Caco-2 (cell line): ENCODE measurements around the gene ZNF407. TPM values are rescaled to one million over a fixed set of nuclear protein-coding genes. Genes with fewer than 3 reads are reported as not detected.

ENCODE experiments used
- BruUV-seq: library from RNA; stranded (reverse); fragments of 400-500 nt; replicated peaks from 2 replicates; lab custom pipeline; 2021; lab: Mats Ljungman, UMichigan
- CTCF ChIA-PET: fragments of 300-600 bp; sonication (Branson Sonifier 250); formaldehyde crosslinking; loops from one replicate; lab custom pipeline; 2022; ENCODE audit warnings: antibody characterized with exemption; lab: Charles Lee
- POLR2A ChIA-PET: fragments of 300-600 bp; sonication (Branson Sonifier 250); formaldehyde crosslinking; loops from one replicate; lab custom pipeline; 2022; ENCODE audit warnings: antibody characterized with exemption; lab: Charles Lee
- DNase-seq, 2 experiments: peaks; one replicate each; pipeline versions ENCODE4 v3.0.0 to v3.0.0-alpha.2; 2020 to 2022
- H3K27me3 ChIP-seq: replicated peaks from 2 replicates; pipeline ENCODE4 v1.6.0; 2011; ENCODE audit warnings: low read length; ENCODE audit not compliant: control insufficient read depth, insufficient read depth
- H3K36me3 ChIP-seq: 2 replicates; pipeline ENCODE4 v1.5.1; 2011; ENCODE audit warnings: low read length; ENCODE audit not compliant: control insufficient read depth, insufficient read depth
- H3K4me1 ChIP-seq: fragments of 250-450 bp; sonication (Bioruptor Pico); 2 replicates; pipeline ENCODE4 v1.5.1; 2020; ENCODE audit warnings: mild to moderate bottlenecking
- H3K4me3 ChIP-seq: 2 replicates; pipeline ENCODE4 v1.5.1; 2011; ENCODE audit warnings: low read depth, mild to moderate bottlenecking, control low read depth, low read length
- H3K9me3 ChIP-seq: fragments of 250-450 bp; sonication (Bioruptor Pico); 2 replicates; pipeline ENCODE4 v1.5.1; 2020; ENCODE audit warnings: mild to moderate bottlenecking, moderate library complexity
- H3K27ac Mint-ChIP-seq: one replicate; pipeline ENCODE4 v1.8.0; 2022; ENCODE audit warnings: mixed read lengths; ENCODE audit not compliant: unreplicated experiment
- H3K27me3 Mint-ChIP-seq: one replicate; pipeline ENCODE4 v1.8.0; 2022; ENCODE audit warnings: mixed read lengths; ENCODE audit not compliant: insufficient read depth, unreplicated experiment
- H3K36me3 Mint-ChIP-seq: one replicate; pipeline ENCODE4 v1.8.0; 2022; ENCODE audit warnings: mild to moderate bottlenecking, mixed read lengths; ENCODE audit not compliant: insufficient read depth, unreplicated experiment
- H3K4me1 Mint-ChIP-seq: one replicate; pipeline ENCODE4 v1.8.0; 2022; ENCODE audit warnings: low read depth, mixed read lengths; ENCODE audit not compliant: unreplicated experiment
- H3K4me3 Mint-ChIP-seq: one replicate; pipeline ENCODE4 v1.8.0; 2022; ENCODE audit warnings: mild to moderate bottlenecking, moderate library complexity, mixed read lengths; ENCODE audit not compliant: unreplicated experiment
- H3K9me3 Mint-ChIP-seq: one replicate; pipeline ENCODE4 v1.8.0; 2022; ENCODE audit warnings: mixed read lengths; ENCODE audit not compliant: unreplicated experiment
- intact Hi-C: fragments of 100-400 bp; cut with micrococcal nuclease; formaldehyde crosslinking; loops from one replicate; pipeline ENCODE4 v1.10.0; 2022; ENCODE audit not compliant: unreplicated experiment
- total RNA-seq: library from RNA; stranded (reverse); gene quantifications from 2 replicates; pipeline ENCODE4 v1.2.3, GENCODE V29; 2022
- TF ChIP-seq, protein P1 (sequence below), 2 experiments: fragments of 200-600 bp in 1 of 2; IDR thresholded peaks; 1 replicate in 1 of 2; 2 replicates in 1 of 2; pipeline versions ENCODE4 v1.5.1 to v1.8.0; 2011 to 2022; ENCODE audit warnings: antibody characterized with exemption in 1 of 2, control low read depth in 1 of 2, inconsistent platforms in 1 of 2, low read depth in 1 of 2, low read length in 1 of 2, mild to moderate bottlenecking in 1 of 2, moderate library complexity in 1 of 2; ENCODE audit not compliant: insufficient read depth in 1 of 2, severe bottlenecking in 1 of 2, unreplicated experiment in 1 of 2

The ZNF407 gene
- total RNA-seq, 1 experiment from 2014 or later: 4.7 TPM

DNA sequence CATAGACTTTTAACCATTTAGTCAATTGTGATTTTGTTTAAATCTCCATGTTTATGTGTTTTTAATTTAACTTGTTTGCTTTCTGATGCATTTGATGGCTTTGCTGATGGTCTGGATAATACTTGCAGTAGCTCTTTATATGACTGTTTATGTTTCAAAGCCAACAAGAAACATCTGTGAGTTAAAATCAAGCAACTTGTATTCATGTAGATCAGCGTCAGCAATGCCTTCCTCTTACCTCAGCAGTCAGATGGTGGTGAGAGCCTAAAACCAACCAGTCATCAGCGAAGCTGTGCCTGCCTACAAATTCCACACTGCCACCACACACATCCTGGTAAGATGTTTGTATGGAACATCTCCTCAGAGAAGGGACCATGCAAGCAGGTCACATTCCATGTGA lies 379.4 kb downstream of the ZNF407 start:
- Mint-ChIP-seq H3K4me3 (no peak overlapping the region), H3K9me3 (no peaks in the 10 kb centered on the region), H3K36me3 (no peaks in the 10 kb centered on the region), H3K27ac (no peak overlapping the region), H3K27me3 (no peaks in the 10 kb centered on the region), H3K4me1 (no peaks in the 10 kb centered on the region)
- POLR2A ChIA-PET: no interaction called here
- Histone ChIP-seq H3K4me1 (no peaks in the 10 kb centered on the region), H3K27me3 (no peaks in the 10 kb centered on the region), H3K9me3 (no peaks in the 10 kb centered on the region), H3K4me3 (no peak overlapping the region), H3K36me3 (no peaks in the 10 kb centered on the region)
- CTCF ChIA-PET: no interaction called here
- no TSS peak for BruUV-seq
- intact Hi-C loops: no loop called here
- no peak for DNase-seq
- TF ChIP-seq, protein P1, sequence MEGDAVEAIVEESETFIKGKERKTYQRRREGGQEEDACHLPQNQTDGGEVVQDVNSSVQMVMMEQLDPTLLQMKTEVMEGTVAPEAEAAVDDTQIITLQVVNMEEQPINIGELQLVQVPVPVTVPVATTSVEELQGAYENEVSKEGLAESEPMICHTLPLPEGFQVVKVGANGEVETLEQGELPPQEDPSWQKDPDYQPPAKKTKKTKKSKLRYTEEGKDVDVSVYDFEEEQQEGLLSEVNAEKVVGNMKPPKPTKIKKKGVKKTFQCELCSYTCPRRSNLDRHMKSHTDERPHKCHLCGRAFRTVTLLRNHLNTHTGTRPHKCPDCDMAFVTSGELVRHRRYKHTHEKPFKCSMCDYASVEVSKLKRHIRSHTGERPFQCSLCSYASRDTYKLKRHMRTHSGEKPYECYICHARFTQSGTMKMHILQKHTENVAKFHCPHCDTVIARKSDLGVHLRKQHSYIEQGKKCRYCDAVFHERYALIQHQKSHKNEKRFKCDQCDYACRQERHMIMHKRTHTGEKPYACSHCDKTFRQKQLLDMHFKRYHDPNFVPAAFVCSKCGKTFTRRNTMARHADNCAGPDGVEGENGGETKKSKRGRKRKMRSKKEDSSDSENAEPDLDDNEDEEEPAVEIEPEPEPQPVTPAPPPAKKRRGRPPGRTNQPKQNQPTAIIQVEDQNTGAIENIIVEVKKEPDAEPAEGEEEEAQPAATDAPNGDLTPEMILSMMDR (IDR thresholded peaks at IDR 0.05; ENCODE audit: insufficient read depth in 1 of 2, low read depth in 1 of 2, low read length in 1 of 2, severe bottlenecking in 1 of 2, unreplicated experiment in 1 of 2): no peak

DNA sequence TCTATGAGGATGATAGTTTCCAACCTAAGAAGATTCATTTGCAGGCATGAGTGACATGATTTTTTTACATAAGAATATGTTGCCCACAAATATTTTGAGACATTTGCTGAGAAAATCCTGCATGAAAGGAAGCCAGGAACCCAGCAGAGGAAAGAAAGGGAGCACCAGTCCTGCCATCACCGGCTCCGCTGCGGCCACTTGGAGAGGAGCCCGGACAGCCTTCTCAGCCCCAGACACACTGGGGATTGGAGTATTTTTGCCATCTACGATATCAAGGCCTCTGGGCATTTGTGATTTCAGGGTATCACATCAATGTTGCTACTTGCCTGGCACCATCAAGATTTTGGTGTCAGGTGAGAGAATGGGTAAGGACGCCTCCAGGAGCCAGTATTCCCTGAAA lies 383.0 kb downstream of the ZNF407 start:
- H3K4me1 Mint-ChIP-seq: no peaks in the 10 kb centered on the region

DNA sequence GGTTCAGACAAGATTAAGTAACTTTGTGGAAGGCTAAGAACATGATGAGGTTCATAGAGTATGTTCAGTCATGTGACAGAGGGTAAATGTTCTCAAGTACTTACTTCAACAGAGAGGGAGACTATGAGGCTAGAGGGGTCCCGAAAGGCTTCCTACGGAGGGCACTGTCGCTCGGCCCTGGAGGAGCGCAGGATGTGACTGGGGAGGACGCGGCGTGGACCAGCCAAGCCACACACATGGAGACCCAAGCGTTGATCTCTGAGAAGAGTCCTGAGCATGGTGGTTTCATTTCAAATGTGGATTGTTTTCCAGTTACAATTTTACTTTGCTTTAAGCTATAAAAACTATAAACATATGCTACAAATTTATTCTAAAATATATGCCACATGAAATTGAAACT lies 383.8 kb downstream of the ZNF407 start:
- Mint-ChIP-seq H3K27me3 (no peaks in the 10 kb centered on the region), H3K4me3 (no peak overlapping the region), H3K36me3 (no peaks in the 10 kb centered on the region), H3K9me3 (no peaks in the 10 kb centered on the region), H3K4me1 (no peaks in the 10 kb centered on the region), H3K27ac (no peak overlapping the region)
- Histone ChIP-seq H3K4me1 (no peaks in the 10 kb centered on the region), H3K27me3 (no peaks in the 10 kb centered on the region), H3K4me3 (no peak overlapping the region), H3K36me3 (no peaks in the 10 kb centered on the region), H3K9me3 (no peaks in the 10 kb centered on the region)
- CTCF ChIA-PET: no interaction called here
- intact Hi-C loops: no loop called here
- TF ChIP-seq, protein P1 (IDR thresholded peaks at IDR 0.05; ENCODE audit: insufficient read depth in 1 of 2, low read depth in 1 of 2, low read length in 1 of 2, severe bottlenecking in 1 of 2, unreplicated experiment in 1 of 2): no peak
- no TSS peak for BruUV-seq
- POLR2A ChIA-PET: no interaction called here
- no peak for DNase-seq

More for the DNA sequence above, 383.0 kb downstream of the ZNF407 start:
- no peak for DNase-seq
- H3K4me3 ChIP-seq: no peak overlapping the region
- TF ChIP-seq, protein P1 (IDR thresholded peaks at IDR 0.05; ENCODE audit: insufficient read depth in 1 of 2, low read depth in 1 of 2, low read length in 1 of 2, severe bottlenecking in 1 of 2, unreplicated experiment in 1 of 2): no peak
- H3K4me1 ChIP-seq: no peaks in the 10 kb centered on the region
- Mint-ChIP-seq H3K36me3 (no peaks in the 10 kb centered on the region), H3K9me3 (no peaks in the 10 kb centered on the region), H3K27ac (no peak overlapping the region), H3K27me3 (no peaks in the 10 kb centered on the region), H3K4me3 (no peak overlapping the region)
- no TSS peak for BruUV-seq
- POLR2A ChIA-PET: no interaction called here
- no peaks in the 10 kb centered on the region for H3K36me3 ChIP-seq
- CTCF ChIA-PET: no interaction called here
- intact Hi-C loops: no loop called here
- no peaks in the 10 kb centered on the region for H3K9me3 ChIP-seq
- no peaks in the 10 kb centered on the region for H3K27me3 ChIP-seq
